Measurements from ENCODE around the gene SRRM4.

GRCh38 chr12:118964988-118965387 lies 16.4 kb upstream of the SRRM4 start:
- TF ChIP-seq TSHZ2 (CRISPR knock-in tag; IDR thresholded peaks at IDR 0.05) (no peak), TOX (CRISPR knock-in tag; IDR thresholded peaks at IDR 0.05; ENCODE audit: borderline replicate concordance) (no peak), PATZ1 (CRISPR knock-in tag; IDR thresholded peaks at IDR 0.05; ENCODE audit: borderline replicate concordance) (no peak), POU6F1 (CRISPR knock-in tag; IDR thresholded peaks at IDR 0.05; ENCODE audit: borderline replicate concordance, low read depth) (no peak), CSDC2 (CRISPR knock-in tag; IDR thresholded peaks at IDR 0.05) (no peak), ESRRG (CRISPR knock-in tag; IDR thresholded peaks at IDR 0.05) (no peak), ZFP30 (CRISPR knock-in tag; IDR thresholded peaks at IDR 0.05) (no peak), OSR1 (CRISPR knock-in tag; IDR thresholded peaks at IDR 0.05) (no peak), CREB5 (CRISPR knock-in tag; IDR thresholded peaks at IDR 0.05; ENCODE audit: low read depth) (no peak), PPARA (CRISPR knock-in tag; IDR thresholded peaks at IDR 0.05; ENCODE audit: borderline replicate concordance) (no peak), ZFP3 (CRISPR knock-in tag; IDR thresholded peaks at IDR 0.05) (no peak)

All from SK-N-SH treated with all-trans-retinoic acid at 6 μM for 48 hours (cell line).